ENCODE data around the gene P2RX2. TPM values are rescaled to one million over a fixed set of nuclear protein-coding genes. Genes with fewer than 3 reads are reported as not detected.
"Not testable (repeated sequence)": the region's sequence is repeated elsewhere in the genome, so short reads cannot be mapped to it uniquely, and the experiment has no call there.

Gene P2RX2
- total RNA-seq, 1 experiment from 2014 or later: 0.28 TPM

DNA sequence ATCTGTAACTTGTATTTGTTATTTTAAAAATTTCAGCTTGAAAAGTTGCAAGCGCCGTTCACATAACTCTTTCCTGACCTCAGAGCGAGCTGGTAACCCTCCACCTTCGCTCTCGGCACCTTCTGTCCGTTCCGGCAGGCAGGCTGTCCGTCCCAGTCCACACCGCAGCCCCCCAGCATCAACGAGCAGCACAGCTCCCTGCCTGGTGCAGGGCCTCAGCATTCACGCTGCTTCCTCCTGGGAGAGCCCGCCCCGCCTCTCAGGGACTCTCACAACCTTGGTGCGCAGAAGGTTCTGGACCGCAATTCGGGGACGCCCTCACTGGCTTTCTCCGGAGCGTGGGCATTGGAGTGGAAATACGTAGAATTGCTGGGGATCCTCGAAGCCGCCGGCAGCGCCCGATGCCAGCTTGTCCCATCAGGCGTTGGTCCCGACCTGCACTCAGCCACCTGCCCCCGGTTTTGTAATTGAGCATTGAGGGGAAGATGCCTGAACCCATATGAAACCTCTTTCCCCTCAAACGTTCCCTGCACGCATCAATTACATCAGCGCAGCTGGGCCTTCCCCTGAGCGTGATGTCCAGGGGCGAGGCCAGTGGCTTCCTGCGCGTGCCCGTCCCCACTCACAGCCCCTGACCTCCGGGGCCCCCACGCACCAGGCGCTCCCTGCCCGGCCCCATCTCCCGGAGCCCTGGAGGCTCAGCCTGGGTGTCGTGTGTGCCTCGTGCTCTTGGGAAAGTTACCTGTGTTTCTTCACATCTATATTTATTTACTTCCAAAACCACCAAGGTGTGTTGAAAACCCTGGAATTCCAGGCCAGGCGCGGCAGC, 27.3 kb upstream of the P2RX2 start:
- Histone ChIP-seq H3K36me3 (replicated peaks; ENCODE audit: control insufficient read depth, insufficient read depth, low read length) (no peaks in the 10 kb centered on the region), H3K4me3 (ENCODE audit: insufficient read depth, low read depth, low read length) (no peak overlapping the region), H3K27me3 (ENCODE audit: control insufficient read depth, insufficient read depth, low read length) (peaks cover 55% of the 10 kb centered on the region)
- no peak for DNase-seq

DNA sequence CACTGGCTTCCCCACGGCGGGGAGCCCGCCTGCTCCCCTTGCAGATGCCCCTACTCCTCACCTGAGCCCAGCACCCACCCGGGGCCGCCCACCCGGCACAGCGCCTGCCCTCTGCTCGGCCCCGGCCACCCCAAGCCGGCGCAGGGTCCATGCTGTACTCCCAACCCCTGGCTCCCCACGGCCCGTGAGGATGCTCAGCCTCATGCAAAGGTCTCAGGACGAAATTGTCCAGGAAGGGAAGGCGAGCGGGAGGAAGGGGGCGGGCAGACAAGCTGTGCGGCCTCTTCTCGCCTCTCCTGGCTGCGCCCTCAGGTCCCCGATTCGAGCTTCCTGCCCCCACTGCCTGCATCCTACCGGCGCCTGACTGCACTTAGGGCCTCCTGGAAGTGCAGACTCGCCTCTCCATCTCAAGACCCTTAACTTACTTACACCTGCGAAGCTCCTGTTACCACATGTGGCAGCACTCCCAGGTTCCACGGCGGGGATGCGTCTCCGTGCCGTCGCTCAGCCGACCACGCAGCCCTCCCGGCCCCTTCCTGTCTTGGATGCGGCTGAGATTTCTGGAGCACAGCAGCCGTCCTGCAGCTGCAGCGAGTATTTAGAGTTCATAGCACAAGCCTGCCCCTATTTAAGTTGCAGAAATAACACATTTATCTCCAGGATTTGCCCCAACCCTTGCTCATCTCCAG, 26.1 kb upstream of the P2RX2 start:
- peaks cover 48% of the 10 kb centered on the region for H3K27me3 ChIP-seq (ENCODE audit: control insufficient read depth, insufficient read depth, low read length)
- H3K36me3 ChIP-seq (replicated peaks; ENCODE audit: control insufficient read depth, insufficient read depth, low read length): no peaks in the 10 kb centered on the region
- no peak overlapping the region for H3K4me3 ChIP-seq (ENCODE audit: insufficient read depth, low read depth, low read length)
- DNase-seq: no peak

DNA sequence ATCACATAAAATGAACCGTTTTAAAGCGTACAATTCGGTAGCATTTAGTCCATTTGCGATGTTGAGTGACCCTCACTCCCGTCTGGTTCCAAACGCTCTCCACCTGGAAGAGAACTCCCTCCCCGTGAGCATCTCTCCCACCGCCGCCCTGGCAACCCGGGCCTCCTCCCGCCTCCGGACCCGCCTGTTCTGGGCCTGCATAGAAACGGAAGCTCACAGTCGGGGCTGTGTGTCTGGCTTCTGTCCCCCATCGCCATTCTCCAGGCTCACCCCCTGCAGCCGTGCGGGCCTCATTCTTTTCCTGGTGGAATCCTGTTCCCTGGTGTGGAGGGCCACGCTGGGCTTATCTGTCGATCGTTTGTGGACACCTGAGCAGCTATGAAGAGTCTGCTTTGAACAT, 25.5 kb upstream of the P2RX2 start:
- no peak overlapping the region for H3K4me3 ChIP-seq (ENCODE audit: insufficient read depth, low read depth, low read length)
- peak; percentile 53 for DNase-seq
- H3K36me3 ChIP-seq (replicated peaks; ENCODE audit: control insufficient read depth, insufficient read depth, low read length): no peaks in the 10 kb centered on the region
- H3K27me3 ChIP-seq (ENCODE audit: control insufficient read depth, insufficient read depth, low read length): peaks cover 43% of the 10 kb centered on the region

DNA sequence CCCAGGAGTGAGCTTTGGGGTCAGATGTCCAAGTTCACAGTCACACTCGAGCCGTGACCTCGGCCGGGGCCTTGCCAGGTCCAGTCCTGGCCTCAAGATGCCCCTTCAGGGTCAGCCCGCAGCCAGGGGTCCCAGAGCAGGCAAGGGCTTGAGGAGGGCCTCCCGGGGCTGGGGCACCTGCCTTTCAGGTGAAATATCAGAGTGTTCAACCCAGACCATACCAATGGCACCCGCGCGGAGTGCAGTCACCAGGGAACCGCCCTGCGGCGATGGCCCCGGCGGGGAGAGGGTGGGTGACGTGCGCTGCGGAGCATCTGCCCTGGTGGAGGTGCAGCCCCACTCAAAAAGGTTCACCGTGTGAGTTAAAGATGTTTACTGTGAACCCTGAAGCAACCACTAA, 25.1 kb upstream of the P2RX2 start:
- no peaks in the 10 kb centered on the region for H3K36me3 ChIP-seq (replicated peaks; ENCODE audit: control insufficient read depth, insufficient read depth, low read length)
- no peak overlapping the region for H3K4me3 ChIP-seq (ENCODE audit: insufficient read depth, low read depth, low read length)
- DNase-seq: no peak
- H3K27me3 ChIP-seq (ENCODE audit: control insufficient read depth, insufficient read depth, low read length): peaks cover 41% of the 10 kb centered on the region

DNA sequence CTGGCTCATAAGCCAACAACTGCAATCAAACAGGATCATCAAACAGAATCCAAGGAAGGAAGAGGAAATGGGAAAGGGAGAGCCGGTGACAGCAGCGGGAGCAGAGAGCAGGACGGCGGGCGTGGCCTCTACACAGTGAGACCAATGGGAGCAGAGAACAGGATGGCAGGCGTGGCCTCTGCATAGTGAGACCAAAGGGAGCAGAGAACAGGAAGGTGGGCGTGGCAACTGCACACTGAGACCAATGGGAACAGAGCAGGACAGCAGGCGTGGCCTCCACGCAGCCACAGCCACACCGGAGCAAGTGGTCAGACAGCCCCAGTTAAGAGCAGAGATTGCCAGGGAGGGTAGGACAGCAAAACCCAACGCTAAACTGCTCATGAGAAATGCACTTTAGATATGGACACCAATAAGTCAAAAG, 24.6 kb upstream of the P2RX2 start:
- H3K27me3 ChIP-seq (ENCODE audit: control insufficient read depth, insufficient read depth, low read length): peaks cover 37% of the 10 kb centered on the region
- peak; percentile 95 for DNase-seq

DNA sequence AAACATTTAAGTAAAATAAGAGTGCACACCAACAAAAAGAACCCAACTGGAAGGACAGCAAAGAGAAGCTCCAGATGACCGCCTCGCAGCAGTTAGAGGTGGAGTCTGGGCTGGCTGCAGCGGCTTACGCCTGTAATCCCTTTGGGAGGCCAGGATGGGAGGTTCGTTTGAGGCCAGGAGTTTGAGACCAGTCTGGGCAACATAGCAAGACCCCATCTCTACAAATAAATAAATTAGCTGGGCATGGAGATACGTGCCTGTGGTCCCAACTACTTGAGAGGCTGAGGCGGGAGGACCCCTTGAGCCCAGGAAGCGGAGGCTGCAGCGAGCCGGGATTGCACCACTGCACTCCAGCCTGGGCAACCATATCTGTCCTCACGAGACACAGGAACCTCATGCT, 23.4 kb upstream of the P2RX2 start:
- Histone ChIP-seq H3K36me3 (replicated peaks; ENCODE audit: control insufficient read depth, insufficient read depth, low read length) (no peaks in the 10 kb centered on the region), H3K27me3 (ENCODE audit: control insufficient read depth, insufficient read depth, low read length) (peaks cover 35% of the 10 kb centered on the region), H3K4me3 (ENCODE audit: insufficient read depth, low read depth, low read length) (no peak overlapping the region)
- DNase-seq: no peak

More for the DNA sequence above, 24.6 kb upstream of the P2RX2 start:
- no peaks in the 10 kb centered on the region for H3K36me3 ChIP-seq (replicated peaks; ENCODE audit: control insufficient read depth, insufficient read depth, low read length)
- no peak overlapping the region for H3K4me3 ChIP-seq (ENCODE audit: insufficient read depth, low read depth, low read length)

DNA sequence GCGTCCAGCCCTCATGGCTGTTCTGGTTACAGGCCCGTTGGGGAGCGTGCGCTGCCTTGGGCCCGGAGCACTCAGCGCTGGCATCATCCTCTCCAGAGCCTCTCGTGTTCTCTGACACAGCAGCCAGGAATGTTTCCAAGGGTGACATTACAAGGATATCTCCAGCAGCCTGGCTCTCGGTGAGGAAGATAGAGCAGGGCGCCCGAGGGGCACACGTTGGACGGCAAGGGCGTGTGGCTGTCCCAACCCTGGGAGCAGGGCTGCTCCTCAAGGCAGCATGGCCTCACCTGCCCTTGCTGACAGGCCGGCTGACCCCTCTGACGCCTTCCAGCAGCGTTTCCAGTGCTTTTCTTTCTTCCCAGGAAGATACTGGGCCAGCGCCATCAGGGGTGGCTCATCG, 22.6 kb upstream of the P2RX2 start:
- peak; percentile 40 for DNase-seq
- peaks cover 38% of the 10 kb centered on the region for H3K27me3 ChIP-seq (ENCODE audit: control insufficient read depth, insufficient read depth, low read length)
- no peaks in the 10 kb centered on the region for H3K36me3 ChIP-seq (replicated peaks; ENCODE audit: control insufficient read depth, insufficient read depth, low read length)
- H3K4me3 ChIP-seq (ENCODE audit: insufficient read depth, low read depth, low read length): no peak overlapping the region

DNA sequence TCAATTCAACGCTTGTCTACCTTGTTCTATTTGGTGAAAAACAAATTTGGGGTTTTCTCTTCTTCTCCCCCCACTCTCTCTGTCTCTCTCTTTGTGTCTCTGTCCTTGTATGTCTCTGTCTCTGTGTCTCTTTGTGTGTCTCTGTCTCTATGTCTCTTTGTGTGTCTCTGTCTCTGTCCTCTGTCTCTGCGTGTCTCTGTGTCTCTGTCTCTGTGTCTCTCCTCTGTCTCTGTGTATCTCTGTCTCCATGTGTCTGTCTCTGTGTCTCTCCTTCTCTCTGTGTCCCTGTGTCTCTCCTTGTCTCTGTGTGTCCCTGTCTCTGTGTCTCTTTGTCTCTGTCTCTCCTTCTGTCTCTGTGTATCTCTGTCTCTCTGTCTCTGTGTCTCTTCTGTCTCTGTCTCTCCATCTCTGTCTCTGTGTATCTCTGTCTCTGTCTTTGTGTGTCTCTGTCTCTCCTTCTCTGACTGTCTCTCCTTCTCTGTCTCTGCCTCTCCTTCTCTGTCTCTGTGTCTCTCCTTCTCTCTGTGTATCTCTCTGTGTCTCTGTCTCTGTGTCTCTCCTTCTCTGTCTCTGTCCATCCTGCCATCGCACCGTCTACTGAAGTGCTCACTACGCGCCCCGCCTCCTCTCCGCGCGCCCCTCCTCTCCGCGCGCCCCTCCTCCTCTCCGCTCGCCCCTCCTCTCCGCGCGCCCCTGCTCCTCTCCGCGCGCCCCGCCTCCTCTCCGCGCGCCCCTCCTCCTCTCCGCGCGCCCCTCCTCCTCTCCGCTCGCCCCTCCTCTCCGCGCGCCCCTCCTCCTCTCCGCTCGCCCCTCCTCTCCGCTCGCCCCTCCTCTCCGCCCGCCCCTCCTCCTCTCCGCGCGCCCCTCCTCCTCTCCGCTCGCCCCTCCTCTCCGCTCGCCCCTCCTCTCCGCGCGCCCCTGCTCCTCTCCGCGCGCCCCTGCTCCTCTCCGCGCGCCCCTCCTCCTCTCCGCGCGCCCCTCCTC, 21.0 kb upstream of the P2RX2 start:
- DNase-seq: peak; percentile 52
- Histone ChIP-seq H3K27me3 (ENCODE audit: control insufficient read depth, insufficient read depth, low read length) (peaks cover 37% of the 10 kb centered on the region), H3K4me3 (ENCODE audit: insufficient read depth, low read depth, low read length) (no peak overlapping the region), H3K36me3 (replicated peaks; ENCODE audit: control insufficient read depth, insufficient read depth, low read length) (no peaks in the 10 kb centered on the region)

DNA sequence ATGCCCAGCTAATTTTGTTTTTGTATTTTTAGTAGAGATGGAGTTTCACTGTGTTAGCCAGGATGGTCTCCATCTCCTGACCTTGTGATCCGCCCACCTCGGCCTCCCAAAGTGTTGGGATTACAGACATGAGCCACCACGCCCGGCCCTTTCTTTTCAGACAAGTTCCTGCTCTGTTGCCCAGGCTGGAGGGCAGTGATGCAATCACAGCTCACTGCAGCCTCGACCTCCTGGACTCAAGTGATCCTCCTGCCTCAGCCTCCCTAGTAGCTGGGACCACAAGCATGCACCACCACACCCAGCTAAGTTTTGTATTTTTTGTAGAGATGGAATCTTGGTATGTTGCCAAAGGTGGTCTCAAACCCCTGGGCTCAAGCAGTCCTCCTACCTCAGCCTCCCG, 19.1 kb upstream of the P2RX2 start:
- peaks cover 34% of the 10 kb centered on the region for H3K27me3 ChIP-seq (ENCODE audit: control insufficient read depth, insufficient read depth, low read length)
- H3K4me3 ChIP-seq (ENCODE audit: insufficient read depth, low read depth, low read length); DNase-seq; H3K36me3 ChIP-seq (replicated peaks; ENCODE audit: control insufficient read depth, insufficient read depth, low read length): not testable (repeated sequence)

DNA sequence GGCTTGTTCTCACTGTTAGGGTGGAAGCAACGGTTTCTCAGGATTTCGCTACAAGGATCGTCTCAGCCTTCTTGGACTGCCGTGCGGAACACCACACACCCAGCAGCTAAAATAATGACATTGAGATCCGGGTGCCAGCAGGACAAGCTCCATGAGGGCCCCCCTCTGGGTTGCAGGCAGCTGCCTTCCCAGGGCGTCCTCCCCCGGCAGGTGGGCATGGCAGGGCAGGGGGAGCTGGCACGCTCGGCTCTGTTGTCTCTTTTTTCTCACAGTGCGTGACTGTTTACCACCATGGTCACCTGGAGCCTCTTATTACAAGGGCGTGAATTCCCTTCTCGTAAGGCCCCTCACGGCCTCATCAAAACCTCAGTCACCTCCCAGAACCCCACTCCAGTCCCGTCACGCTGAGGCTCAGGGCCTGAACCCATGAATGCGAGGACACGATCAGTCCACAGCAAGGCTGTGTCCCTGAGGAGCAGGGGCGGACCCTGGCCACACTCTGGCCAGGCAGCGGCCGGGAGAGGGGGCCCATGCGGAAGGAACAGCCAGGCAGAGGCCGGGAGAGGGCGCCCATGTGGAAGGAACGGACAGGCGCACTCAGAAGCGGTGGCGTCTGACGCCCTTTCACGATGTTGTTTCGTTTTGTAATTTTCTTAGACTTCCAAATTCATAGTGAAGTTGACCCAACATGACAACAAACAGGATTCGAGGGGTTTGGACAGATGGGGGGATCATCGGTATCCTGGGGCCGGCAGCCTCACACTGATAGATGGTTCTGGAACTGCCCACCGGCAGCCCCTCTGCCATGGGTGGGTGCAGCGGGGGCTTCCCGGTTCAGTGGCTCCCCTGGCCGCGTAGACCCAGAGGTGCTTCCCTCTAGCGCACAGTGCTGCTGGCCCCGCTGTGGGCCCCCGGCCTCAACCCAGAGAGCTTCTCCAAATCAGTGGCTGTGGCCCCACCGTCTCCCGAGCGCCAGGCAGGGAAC, 18.2 kb upstream of the P2RX2 start:
- Histone ChIP-seq H3K36me3 (replicated peaks; ENCODE audit: control insufficient read depth, insufficient read depth, low read length) (no peaks in the 10 kb centered on the region), H3K4me3 (ENCODE audit: insufficient read depth, low read depth, low read length) (no peak overlapping the region), H3K27me3 (ENCODE audit: control insufficient read depth, insufficient read depth, low read length) (peaks cover 37% of the 10 kb centered on the region)
- DNase-seq: peak; percentile 94

DNA sequence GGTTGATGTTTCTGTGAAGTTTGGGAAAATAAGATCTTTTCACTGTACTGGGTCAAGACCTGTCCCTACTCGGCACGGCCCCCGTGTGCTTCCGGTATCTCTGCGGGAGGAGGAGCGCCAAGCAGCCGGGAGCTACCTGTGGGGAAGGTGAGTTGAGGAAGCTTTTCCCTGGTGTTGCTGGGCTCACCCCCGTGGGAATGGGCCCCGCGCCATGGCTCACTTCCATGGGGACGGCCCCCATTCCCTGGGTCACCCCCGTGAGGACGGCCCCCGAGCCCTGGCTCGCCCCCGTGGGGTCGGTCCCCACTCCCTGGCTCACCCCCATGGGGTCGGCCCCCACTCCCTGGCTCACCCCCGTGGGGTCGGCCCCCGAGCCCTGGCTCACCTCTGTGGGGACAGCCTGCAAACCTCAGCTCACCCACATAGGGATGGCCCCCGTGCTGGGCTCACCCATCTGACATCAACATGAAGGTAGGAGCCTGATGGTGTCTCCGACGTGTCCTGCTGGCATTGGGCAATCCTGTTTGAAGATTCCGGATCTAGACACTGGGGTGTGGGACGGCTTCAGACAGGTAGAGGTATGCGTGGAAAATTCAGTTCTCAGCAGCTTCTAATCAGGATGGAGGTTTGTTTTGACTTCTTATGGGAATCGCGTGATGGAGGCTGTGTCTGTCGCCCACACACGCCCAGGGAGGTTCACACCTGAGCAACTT, 17.2 kb upstream of the P2RX2 start:
- peak; percentile 62 for DNase-seq
- H3K27me3 ChIP-seq (ENCODE audit: control insufficient read depth, insufficient read depth, low read length): peaks cover 33% of the 10 kb centered on the region
- no peak overlapping the region for H3K4me3 ChIP-seq (ENCODE audit: insufficient read depth, low read depth, low read length)
- no peaks in the 10 kb centered on the region for H3K36me3 ChIP-seq (replicated peaks; ENCODE audit: control insufficient read depth, insufficient read depth, low read length)

DNA sequence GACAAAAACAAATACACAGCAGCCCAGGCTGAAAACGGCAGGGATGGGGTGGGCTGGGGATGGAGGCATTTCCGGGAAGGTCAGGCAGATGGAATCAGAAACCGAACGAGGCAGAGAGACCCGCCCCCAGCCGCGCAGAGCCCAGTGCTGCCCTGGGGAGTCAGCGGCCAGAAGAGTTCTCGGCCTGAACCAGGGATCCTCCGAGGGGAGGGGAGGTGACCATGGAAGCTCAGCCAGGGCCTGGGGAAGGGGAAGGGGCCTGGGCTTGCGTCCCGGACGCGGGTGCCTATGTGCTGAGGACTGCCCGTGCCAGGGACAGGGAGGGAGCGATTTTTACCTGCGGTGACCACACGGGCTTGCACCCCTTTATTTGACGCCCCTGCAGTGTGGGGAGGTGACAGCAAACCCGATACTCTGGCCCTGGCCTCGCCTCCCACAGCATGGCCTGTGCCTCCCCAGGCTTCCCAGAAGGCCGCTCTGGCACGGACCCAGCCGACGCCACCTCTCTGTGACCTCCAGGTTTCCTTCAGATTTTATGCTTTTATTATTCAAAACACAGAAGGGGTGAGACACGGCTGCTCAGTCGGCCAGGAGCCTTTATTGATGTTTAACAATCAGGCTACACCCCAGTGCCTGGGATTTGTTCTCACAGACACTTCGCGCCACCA, 15.9 kb upstream of the P2RX2 start:
- peaks cover 36% of the 10 kb centered on the region for H3K27me3 ChIP-seq (ENCODE audit: control insufficient read depth, insufficient read depth, low read length)
- peak; percentile 82 for DNase-seq

More for the DNA sequence above, 15.9 kb upstream of the P2RX2 start:
- Histone ChIP-seq H3K36me3 (replicated peaks; ENCODE audit: control insufficient read depth, insufficient read depth, low read length) (no peaks in the 10 kb centered on the region), H3K4me3 (ENCODE audit: insufficient read depth, low read depth, low read length) (no peak overlapping the region)

Measured in H7 (cell line).